GM23338 (cell line): ENCODE data around the gene DACT2. TPM values are rescaled to one million over a fixed set of nuclear protein-coding genes. Genes with fewer than 3 reads are reported as not detected.

Source experiments
- ATAC-seq: fragments of 200-7000 bp; cut with Tn5 transposase; 3 replicates; pipeline ENCODE4 v1.9.1; 2020
- DNase-seq: peaks from one replicate; pipeline ENCODE4 v3.0.0-alpha.2; 2015; ENCODE audit warnings: low spot score
- H2AFZ ChIP-seq: fragments of 200-600 bp; sonication (generic); 2 replicates; pipeline ENCODE4 v1.8.0; 2016; ENCODE audit warnings: antibody characterized with exemption, mild to moderate bottlenecking, moderate library complexity
- H3F3A ChIP-seq: fragments of 200-600 bp; sonication (generic); replicated peaks from 2 replicates; pipeline ENCODE4 v1.8.0; 2017; ENCODE audit warnings: antibody characterized with exemption, mixed run types, low read depth
- H3K27ac ChIP-seq: fragments of 200-600 bp; sonication (generic); 2 replicates; pipeline ENCODE4 v1.6.1; 2016; ENCODE audit warnings: low read depth
- H3K27me3 ChIP-seq: fragments of 200-600 bp; sonication (generic); 2 replicates; pipeline ENCODE4 v1.8.0; 2016; ENCODE audit warnings: mild to moderate bottlenecking, mixed run types, moderate library complexity; ENCODE audit not compliant: insufficient read depth
- H3K36me3 ChIP-seq: fragments of 200-600 bp; sonication (generic); 2 replicates; pipeline ENCODE4 v1.8.0; 2016; ENCODE audit warnings: mild to moderate bottlenecking; ENCODE audit not compliant: insufficient read depth
- H3K4me1 ChIP-seq: fragments of 200-600 bp; sonication (generic); 2 replicates; pipeline ENCODE4 v1.8.0; 2016; ENCODE audit warnings: mild to moderate bottlenecking, moderate library complexity; ENCODE audit not compliant: insufficient read depth
- H3K4me2 ChIP-seq: fragments of 200-600 bp; sonication (generic); 2 replicates; pipeline ENCODE4 v1.7.1; 2017; ENCODE audit warnings: mixed run types
- H3K4me3 ChIP-seq: fragments of 200-600 bp; sonication (generic); 2 replicates; pipeline ENCODE4 v1.6.1; 2016; ENCODE audit warnings: mixed run types
- H3K79me2 ChIP-seq: fragments of 200-600 bp; sonication (generic); replicated peaks from 2 replicates; pipeline ENCODE4 v1.8.0; 2017; ENCODE audit warnings: mild to moderate bottlenecking; ENCODE audit not compliant: insufficient read depth
- H3K9me2 ChIP-seq: fragments of 200-600 bp; sonication (generic); 2 replicates; pipeline ENCODE4 v1.8.0; 2017; ENCODE audit not compliant: insufficient read depth
- H4K20me1 ChIP-seq: fragments of 200-600 bp; sonication (generic); replicated peaks from 2 replicates; pipeline ENCODE4 v1.8.0; 2017; ENCODE audit warnings: mild to moderate bottlenecking; ENCODE audit not compliant: insufficient read depth
- H3K27ac Mint-ChIP-seq: 2 replicates; pipeline ENCODE4 v1.8.0; 2020; ENCODE audit warnings: inconsistent platforms, mild to moderate bottlenecking, moderate library complexity, mixed read lengths
- H3K27me3 Mint-ChIP-seq: 3 replicates; pipeline ENCODE4 v1.8.0; 2022; ENCODE audit warnings: low read depth, mild to moderate bottlenecking, moderate library complexity, mixed read lengths, inconsistent platforms; ENCODE audit not compliant: insufficient read depth, poor library complexity
- H3K36me3 Mint-ChIP-seq: 3 replicates; pipeline ENCODE4 v1.8.0; 2021; ENCODE audit warnings: low read depth, mild to moderate bottlenecking, inconsistent platforms, moderate library complexity, mixed read lengths
- H3K4me1 Mint-ChIP-seq: 3 replicates; pipeline ENCODE4 v1.8.0; 2020; ENCODE audit warnings: mild to moderate bottlenecking, inconsistent platforms, mixed read lengths
- H3K4me3 Mint-ChIP-seq: 3 replicates; pipeline ENCODE4 v1.8.0; 2021; ENCODE audit warnings: moderate library complexity, mild to moderate bottlenecking, inconsistent platforms, mixed read lengths
- H3K9me3 Mint-ChIP-seq: 3 replicates; pipeline ENCODE4 v1.8.0; 2020; ENCODE audit warnings: moderate library complexity, mild to moderate bottlenecking, inconsistent platforms, mixed read lengths
- CREB1 ChIP-seq: fragments of 250-450 bp; sonication (Bioruptor Pico); IDR thresholded peaks from 2 replicates; pipeline ENCODE4 v1.5.0; 2020; ENCODE audit warnings: low read depth, mild to moderate bottlenecking, moderate library complexity
- ETS1 ChIP-seq: IDR thresholded peaks from 2 replicates; pipeline ENCODE4 v1.6.1; 2016; ENCODE audit warnings: antibody characterized with exemption
- EZH2phosphoT487 ChIP-seq: fragments of 200-600 bp; sonication (generic); IDR thresholded peaks from one replicate; pipeline ENCODE4 v1.8.1; 2018; ENCODE audit warnings: antibody characterized with exemption; ENCODE audit not compliant: unreplicated experiment
- STAT1 ChIP-seq: IDR thresholded peaks from one replicate; pipeline ENCODE4 v1.6.1; 2016; ENCODE audit warnings: antibody characterized with exemption; ENCODE audit not compliant: unreplicated experiment
- ZNF114 ChIP-seq: fragments of 250-450 bp; sonication (Bioruptor Pico); IDR thresholded peaks from 2 replicates; pipeline ENCODE4 v1.5.0; 2020; ENCODE audit warnings: mild to moderate bottlenecking, moderate library complexity
- ZNF331 ChIP-seq: fragments of 250-450 bp; sonication (Bioruptor Pico); IDR thresholded peaks from 2 replicates; pipeline ENCODE4 v1.5.0; 2020; ENCODE audit warnings: low read depth, mild to moderate bottlenecking, moderate library complexity
- polyA plus RNA-seq: library from polyadenylated mRNA; unstranded; fragments of >200 nt; fragmentation: Nextera tagmentation; extraction: Ambion mirVana; gene quantifications from 2 replicates; pipeline ENCODE4 v1.2.1, GENCODE V29; 2016
- total RNA-seq: library from RNA; depleted of rRNA; stranded (reverse); fragments of >200 nt; shearing (Covaris generic); gene quantifications from 2 replicates; pipeline ENCODE4 v1.2.3, GENCODE V29; 2014
- TF ChIP-seq, protein P1 (sequence below): fragments of 250-450 bp; sonication (Bioruptor Pico); IDR thresholded peaks from 2 replicates; pipeline ENCODE4 v1.5.0; 2020; ENCODE audit warnings: mild to moderate bottlenecking, moderate library complexity
- TF ChIP-seq, protein P2 (sequence below), 2 experiments: fragments of 200-600 bp in 1 of 2; sonication (generic) in 1 of 2; conservative IDR thresholded peaks; 2 replicates each; pipeline versions ENCODE4 v1.5.1 to v1.6.1; 2016 to 2017; ENCODE audit warnings: antibody characterized with exemption in 2 of 2, low read depth in 2 of 2, mild to moderate bottlenecking in 2 of 2, moderate library complexity in 1 of 2

Gene DACT2
- total and polyA plus RNA-seq, 2 experiments from 2014 or later: 1.8 to 10.6 TPM

DNA sequence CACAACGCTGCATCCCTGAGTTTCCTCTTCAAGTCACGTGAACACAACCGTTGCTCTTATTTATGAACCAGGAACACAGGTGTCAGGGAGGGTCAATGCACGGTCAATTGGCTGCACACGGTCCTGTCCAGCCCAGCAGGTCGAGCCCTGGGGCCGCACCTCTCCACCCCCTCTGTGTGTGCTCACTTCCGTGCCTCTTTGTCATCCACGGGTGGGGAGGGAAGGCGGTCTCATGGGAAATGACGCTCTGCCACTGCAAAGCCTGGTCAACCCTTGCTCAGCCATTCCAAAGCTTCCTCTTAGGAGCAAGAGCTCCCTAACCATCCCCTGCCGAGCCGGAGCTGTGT is 38.7 kb downstream of the DACT2 start:
- H3K9me3 Mint-ChIP-seq: no peaks in the 10 kb centered on the region; the same call in 2 of the 3 replicates
- Histone ChIP-seq H4K20me1 (no peaks in the 10 kb centered on the region), H3K9me2 (no peaks in the 10 kb centered on the region), H3K4me2 (no peak overlapping the region), H3F3A (no peaks in the 10 kb centered on the region), H3K79me2 (no peaks in the 10 kb centered on the region), H3K27ac (no peak overlapping the region), H3K4me1 (no peaks in the 10 kb centered on the region), H3K36me3 (no peaks in the 10 kb centered on the region), H3K27me3 (no peaks in the 10 kb centered on the region), H2AFZ (no peak overlapping the region), H3K4me3 (no peak overlapping the region)
- no peak for TF ChIP-seq ZNF114 (CRISPR knock-in tag)
- no peaks in the 10 kb centered on the region; the same call in 2 of the 3 replicates for H3K36me3 Mint-ChIP-seq
- DNase-seq (no peak), ATAC-seq (no peak)
- no peak overlapping the region for H3K4me3 Mint-ChIP-seq
- H3K27ac Mint-ChIP-seq: no peak overlapping the region
- no peaks in the 10 kb centered on the region; the same call in 2 of the 3 replicates for H3K4me1 Mint-ChIP-seq
- peaks cover 8% of the 10 kb centered on the region for H3K27me3 Mint-ChIP-seq

GRCh38 chr6:168280020-168280898 is 39.3 kb downstream of the DACT2 start:
- Histone ChIP-seq H3K27me3 (no peaks in the 10 kb centered on the region), H3K4me2 (no peak overlapping the region), H3K36me3 (no peaks in the 10 kb centered on the region), H4K20me1 (no peaks in the 10 kb centered on the region), H3K27ac (no peak overlapping the region), H3K79me2 (no peaks in the 10 kb centered on the region), H2AFZ (no peak overlapping the region), H3F3A (no peaks in the 10 kb centered on the region), H3K4me3 (no peak overlapping the region), H3K9me2 (no peaks in the 10 kb centered on the region), H3K4me1 (no peaks in the 10 kb centered on the region)
- no peaks in the 10 kb centered on the region; the same call in 2 of the 3 replicates for H3K9me3 Mint-ChIP-seq
- H3K27ac Mint-ChIP-seq: no peak overlapping the region
- DNase-seq: no peak
- H3K4me3 Mint-ChIP-seq: no peak overlapping the region
- H3K27me3 Mint-ChIP-seq: peaks cover 12% of the 10 kb centered on the region
- peaks cover 5% of the 10 kb centered on the region for H3K4me1 Mint-ChIP-seq
- no peak for ATAC-seq
- no peaks in the 10 kb centered on the region; the same call in 2 of the 3 replicates for H3K36me3 Mint-ChIP-seq
- TF ChIP-seq ETS1 (no peak), EZH2phosphoT487 (no peak), ZNF331 (CRISPR knock-in tag) (no peak), CREB1 (CRISPR knock-in tag) (no peak), STAT1 (no peak)
- TF ChIP-seq, protein P1, sequence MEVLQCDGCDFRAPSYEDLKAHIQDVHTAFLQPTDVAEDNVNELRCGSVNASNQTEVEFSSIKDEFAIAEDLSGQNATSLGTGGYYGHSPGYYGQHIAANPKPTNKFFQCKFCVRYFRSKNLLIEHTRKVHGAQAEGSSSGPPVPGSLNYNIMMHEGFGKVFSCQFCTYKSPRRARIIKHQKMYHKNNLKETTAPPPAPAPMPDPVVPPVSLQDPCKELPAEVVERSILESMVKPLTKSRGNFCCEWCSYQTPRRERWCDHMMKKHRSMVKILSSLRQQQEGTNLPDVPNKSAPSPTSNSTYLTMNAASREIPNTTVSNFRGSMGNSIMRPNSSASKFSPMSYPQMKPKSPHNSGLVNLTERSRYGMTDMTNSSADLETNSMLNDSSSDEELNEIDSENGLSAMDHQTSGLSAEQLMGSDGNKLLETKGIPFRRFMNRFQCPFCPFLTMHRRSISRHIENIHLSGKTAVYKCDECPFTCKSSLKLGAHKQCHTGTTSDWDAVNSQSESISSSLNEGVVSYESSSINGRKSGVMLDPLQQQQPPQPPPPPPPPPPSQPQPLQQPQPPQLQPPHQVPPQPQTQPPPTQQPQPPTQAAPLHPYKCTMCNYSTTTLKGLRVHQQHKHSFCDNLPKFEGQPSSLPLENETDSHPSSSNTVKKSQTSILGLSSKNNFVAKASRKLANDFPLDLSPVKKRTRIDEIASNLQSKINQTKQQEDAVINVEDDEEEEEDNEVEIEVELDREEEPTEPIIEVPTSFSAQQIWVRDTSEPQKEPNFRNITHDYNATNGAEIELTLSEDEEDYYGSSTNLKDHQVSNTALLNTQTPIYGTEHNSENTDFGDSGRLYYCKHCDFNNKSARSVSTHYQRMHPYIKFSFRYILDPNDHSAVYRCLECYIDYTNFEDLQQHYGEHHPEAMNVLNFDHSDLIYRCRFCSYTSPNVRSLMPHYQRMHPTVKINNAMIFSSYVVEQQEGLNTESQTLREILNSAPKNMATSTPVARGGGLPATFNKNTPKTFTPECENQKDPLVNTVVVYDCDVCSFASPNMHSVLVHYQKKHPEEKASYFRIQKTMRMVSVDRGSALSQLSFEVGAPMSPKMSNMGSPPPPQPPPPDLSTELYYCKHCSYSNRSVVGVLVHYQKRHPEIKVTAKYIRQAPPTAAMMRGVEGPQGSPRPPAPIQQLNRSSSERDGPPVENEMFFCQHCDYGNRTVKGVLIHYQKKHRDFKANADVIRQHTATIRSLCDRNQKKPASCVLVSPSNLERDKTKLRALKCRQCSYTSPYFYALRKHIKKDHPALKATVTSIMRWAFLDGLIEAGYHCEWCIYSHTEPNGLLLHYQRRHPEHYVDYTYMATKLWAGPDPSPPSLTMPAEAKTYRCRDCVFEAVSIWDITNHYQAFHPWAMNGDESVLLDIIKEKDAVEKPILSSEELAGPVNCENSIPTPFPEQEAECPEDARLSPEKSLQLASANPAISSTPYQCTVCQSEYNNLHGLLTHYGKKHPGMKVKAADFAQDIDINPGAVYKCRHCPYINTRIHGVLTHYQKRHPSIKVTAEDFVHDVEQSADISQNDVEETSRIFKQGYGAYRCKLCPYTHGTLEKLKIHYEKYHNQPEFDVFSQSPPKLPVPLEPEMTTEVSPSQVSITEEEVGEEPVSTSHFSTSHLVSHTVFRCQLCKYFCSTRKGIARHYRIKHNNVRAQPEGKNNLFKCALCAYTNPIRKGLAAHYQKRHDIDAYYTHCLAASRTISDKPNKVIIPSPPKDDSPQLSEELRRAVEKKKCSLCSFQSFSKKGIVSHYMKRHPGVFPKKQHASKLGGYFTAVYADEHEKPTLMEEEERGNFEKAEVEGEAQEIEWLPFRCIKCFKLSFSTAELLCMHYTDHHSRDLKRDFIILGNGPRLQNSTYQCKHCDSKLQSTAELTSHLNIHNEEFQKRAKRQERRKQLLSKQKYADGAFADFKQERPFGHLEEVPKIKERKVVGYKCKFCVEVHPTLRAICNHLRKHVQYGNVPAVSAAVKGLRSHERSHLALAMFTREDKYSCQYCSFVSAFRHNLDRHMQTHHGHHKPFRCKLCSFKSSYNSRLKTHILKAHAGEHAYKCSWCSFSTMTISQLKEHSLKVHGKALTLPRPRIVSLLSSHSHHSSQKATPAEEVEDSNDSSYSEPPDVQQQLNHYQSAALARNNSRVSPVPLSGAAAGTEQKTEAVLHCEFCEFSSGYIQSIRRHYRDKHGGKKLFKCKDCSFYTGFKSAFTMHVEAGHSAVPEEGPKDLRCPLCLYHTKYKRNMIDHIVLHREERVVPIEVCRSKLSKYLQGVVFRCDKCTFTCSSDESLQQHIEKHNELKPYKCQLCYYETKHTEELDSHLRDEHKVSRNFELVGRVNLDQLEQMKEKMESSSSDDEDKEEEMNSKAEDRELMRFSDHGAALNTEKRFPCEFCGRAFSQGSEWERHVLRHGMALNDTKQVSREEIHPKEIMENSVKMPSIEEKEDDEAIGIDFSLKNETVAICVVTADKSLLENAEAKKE (CRISPR knock-in tag): no peak
- TF ChIP-seq, protein P2, sequence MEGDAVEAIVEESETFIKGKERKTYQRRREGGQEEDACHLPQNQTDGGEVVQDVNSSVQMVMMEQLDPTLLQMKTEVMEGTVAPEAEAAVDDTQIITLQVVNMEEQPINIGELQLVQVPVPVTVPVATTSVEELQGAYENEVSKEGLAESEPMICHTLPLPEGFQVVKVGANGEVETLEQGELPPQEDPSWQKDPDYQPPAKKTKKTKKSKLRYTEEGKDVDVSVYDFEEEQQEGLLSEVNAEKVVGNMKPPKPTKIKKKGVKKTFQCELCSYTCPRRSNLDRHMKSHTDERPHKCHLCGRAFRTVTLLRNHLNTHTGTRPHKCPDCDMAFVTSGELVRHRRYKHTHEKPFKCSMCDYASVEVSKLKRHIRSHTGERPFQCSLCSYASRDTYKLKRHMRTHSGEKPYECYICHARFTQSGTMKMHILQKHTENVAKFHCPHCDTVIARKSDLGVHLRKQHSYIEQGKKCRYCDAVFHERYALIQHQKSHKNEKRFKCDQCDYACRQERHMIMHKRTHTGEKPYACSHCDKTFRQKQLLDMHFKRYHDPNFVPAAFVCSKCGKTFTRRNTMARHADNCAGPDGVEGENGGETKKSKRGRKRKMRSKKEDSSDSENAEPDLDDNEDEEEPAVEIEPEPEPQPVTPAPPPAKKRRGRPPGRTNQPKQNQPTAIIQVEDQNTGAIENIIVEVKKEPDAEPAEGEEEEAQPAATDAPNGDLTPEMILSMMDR (conservative IDR thresholded peaks at IDR 0.05; ENCODE audit: low read depth in 2 of 2): no peak
